GM18505 (cell line): ENCODE data around the gene WFDC1.

Experiments
- ATAC-seq: cut with Tn5 transposase; IDR thresholded peaks from one replicate; pipeline ENCODE4 v1.9.1; 2021; ENCODE audit not compliant: unreplicated experiment
- POLR2A ChIP-seq: IDR thresholded peaks from 4 replicates; pipeline ENCODE4 v1.6.1; 2011; ENCODE audit warnings: borderline replicate concordance; ENCODE audit not compliant: insufficient read depth, insufficient read length; ENCODE audit errors: extremely low read depth

WFDC1 gene

GRCh38 chr16:84294531-84295142, at the start of gene WFDC1:
WFDC1 (plus strand) TSS chr16:84294878; CDS start chr16:84294972, 94 bp downstream.
- no peak for ATAC-seq
- TF ChIP-seq POLR2A, result no peak

DNA sequence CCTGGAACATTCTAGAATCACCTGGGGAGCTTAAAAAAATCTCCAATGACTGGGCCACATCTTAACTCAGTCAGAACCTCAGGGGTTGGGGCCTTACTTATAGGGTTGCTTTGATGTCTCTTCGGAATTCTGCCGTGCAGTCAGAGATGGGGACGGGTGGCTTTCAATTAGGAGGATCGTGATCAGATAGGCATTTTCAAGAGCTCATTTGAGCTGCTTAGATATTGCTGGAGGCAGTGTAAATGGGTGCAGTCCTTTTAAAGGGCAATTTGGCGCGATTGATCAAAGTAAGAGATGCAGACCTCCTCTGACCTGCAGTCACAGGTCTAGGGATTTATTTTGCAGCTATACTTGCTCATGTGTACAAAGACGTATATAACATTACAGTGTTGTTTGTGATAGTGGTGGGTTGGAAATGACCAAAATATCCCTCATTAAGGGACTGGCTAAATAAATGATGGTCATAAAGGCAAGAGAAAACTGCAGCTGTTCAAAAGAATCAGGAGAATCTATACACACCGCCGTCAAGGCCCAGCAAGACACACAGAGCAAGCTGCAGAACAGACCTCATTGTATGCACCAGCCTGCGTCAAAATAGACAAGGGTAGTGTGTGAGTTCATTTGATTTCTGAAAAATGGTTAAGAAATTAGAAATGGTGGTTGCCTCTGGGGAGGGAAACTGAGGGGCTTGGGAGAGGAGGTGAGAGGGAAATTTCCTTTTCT, 48.6 kb upstream of the WFDC1 start:
- no peak for TF ChIP-seq POLR2A
- ATAC-seq, result no peak

GRCh38 chr16:84246679-84247077, 48.0 kb upstream of the WFDC1 start:
- TF ChIP-seq POLR2A, result no peak
- ATAC-seq, result no peak

- TF ChIP-seq POLR2A, result no peak
- no peak for ATAC-seq
Observed at GRCh38 chr16:84247331-84247730, 47.3 kb upstream of the WFDC1 start.

GRCh38 chr16:84247844-84248243, 46.8 kb upstream of the WFDC1 start:
- TF ChIP-seq POLR2A, result no peak
- no peak for ATAC-seq

GRCh38 chr16:84252184-84252583, 42.5 kb upstream of the WFDC1 start:
- no peak for ATAC-seq
- no peak for TF ChIP-seq POLR2A

GRCh38 chr16:84253173-84253572, 41.5 kb upstream of the WFDC1 start:
- TF ChIP-seq POLR2A, result no peak
- ATAC-seq, result no peak

DNA sequence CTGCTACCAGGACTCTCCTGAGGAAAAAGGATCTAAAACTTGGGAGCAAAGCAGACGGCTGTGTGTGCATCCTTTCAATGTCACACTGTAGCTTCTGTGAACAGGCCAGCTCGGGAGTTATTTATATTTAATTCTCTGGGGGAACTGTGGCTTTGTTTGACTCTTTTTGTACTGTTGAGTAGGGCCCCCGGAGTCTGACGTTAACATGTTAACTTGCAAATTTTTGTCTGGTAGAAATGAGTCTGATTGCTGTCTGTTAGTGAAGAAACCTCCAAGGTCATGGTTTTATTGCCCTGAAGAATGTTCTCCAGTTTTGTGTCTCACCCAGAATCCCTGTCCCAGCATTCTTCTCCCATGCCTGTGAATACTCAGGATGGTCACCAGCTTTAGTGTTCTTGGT, 40.6 kb upstream of the WFDC1 start:
- TF ChIP-seq POLR2A, result no peak
- ATAC-seq, result no peak

GRCh38 chr16:84255050-84255810, 39.4 kb upstream of the WFDC1 start:
- ATAC-seq, result no peak
- TF ChIP-seq POLR2A, result no peak

GRCh38 chr16:84258266-84258665, 36.4 kb upstream of the WFDC1 start:
- no peak for ATAC-seq
- no peak for TF ChIP-seq POLR2A

DNA sequence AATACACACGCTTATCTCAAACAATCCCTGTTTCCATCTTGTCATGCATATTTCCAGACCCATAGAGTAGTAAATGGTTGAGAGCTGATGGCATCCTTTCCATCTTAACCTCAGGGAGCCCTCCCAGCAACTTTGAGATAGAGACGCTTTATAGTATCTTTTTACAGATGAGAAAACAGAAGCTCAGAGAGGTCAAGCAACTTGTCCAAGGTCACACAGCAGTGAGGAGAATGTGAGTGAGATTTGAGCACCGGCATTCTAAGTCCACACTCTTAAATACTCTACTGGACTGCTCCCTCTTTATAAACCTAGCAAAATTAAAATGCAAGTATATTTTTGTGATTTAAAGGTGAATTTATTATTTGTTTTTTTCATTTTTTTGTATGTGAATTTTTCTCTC, 35.0 kb upstream of the WFDC1 start:
- no peak for ATAC-seq
- no peak for TF ChIP-seq POLR2A

DNA sequence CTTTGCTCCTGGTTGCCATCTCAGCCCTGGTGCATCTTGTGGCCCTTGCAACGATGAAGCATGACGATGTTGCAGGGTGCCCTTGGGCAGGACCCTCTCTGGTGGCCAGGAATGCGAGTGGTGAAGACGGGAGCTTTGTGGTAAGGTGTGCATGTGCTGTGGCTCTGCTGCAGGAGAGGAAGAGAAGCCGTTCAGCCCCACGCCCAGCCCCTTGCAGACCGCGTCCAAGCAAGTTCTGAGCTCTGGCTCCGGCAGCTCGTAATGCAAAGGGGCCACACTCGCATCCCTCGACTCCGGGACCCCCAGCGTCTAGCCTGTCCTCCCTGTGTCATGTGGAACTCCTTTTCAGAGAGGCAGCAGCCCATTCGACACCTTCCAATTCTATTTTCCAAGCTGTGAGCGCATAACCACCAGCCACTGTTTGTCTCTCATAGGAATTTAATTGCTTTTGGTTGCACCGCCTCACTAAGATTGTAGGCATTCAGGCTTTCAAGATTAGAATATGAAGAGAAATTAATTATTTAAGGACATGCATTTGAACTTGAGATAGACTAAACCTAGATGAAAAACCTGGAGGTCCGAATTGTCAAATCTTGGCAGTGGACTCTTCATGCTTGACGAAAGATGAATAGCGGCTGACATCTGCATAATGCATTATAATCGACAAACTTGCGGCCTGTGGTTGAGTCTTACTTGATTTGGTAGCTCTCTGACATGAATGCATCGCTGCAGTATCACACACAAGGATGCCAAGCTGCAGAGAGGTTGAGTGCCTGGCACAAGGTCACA, 33.7 kb upstream of the WFDC1 start:
- no peak for TF ChIP-seq POLR2A
- ATAC-seq, result no peak

- no peak for TF ChIP-seq POLR2A
- no peak for ATAC-seq
Observed at GRCh38 chr16:84262031-84262430, 32.6 kb upstream of the WFDC1 start.
